K562 (cell line): ENCODE data around the gene SH3BP4. TPM values are rescaled to one million over a fixed set of nuclear protein-coding genes. Genes with fewer than 3 reads are reported as not detected.

Source experiments
- ATAC-seq: fragments of 200-7000 bp; cut with Tn5 transposase; 3 replicates; pipeline ENCODE4 v1.9.1; 2020; ENCODE audit warnings: moderate library complexity
- BruUV-seq: library from RNA; stranded (reverse); fragments of 400-500 nt; replicated peaks from 2 replicates; lab custom pipeline; 2021; lab: Mats Ljungman, UMichigan
- CTCF ChIA-PET: fragments of 300-600 bp; formaldehyde crosslinking; extraction: SDS; loops from one replicate; lab custom pipeline; 2021; ENCODE audit warnings: low intra/inter-chr PET ratio; lab: Yijun Ruan, JAX
- POLR2A ChIA-PET: fragments of 300-600, 350-650 bp; sonication (Branson Sonifier 250); formaldehyde crosslinking; extraction: SDS; loops from one replicate; lab custom pipeline; 2021; ENCODE audit warnings: antibody characterized with exemption, inconsistent platforms; lab: Yijun Ruan, JAX
- DNase-seq, 4 experiments: peaks; one replicate each; pipeline versions ENCODE4 v3.0.0 to v3.0.0-alpha.2; 2011 to 2018; ENCODE audit warnings: low spot score in 3 of 4, mixed read lengths in 3 of 4; ENCODE audit errors: extremely low read depth in 1 of 4
- FAIRE-seq: peaks from 2 replicates; lab custom pipeline; 2011; peaks lifted over from hg19 to GRCh38; lab: Jason Lieb, UNC
- H2AFZ ChIP-seq: 2 replicates; pipeline ENCODE4 v1.6.0; 2011; ENCODE audit warnings: low read depth, low read length, control low read depth, inconsistent platforms
- H3K27ac ChIP-seq: fragments of 200-600 bp; 3 replicates; pipeline ENCODE4 v1.8.0; 2011; ENCODE audit warnings: low read depth, mild to moderate bottlenecking, control low read depth, inconsistent platforms, low read length, moderate library complexity, mixed read lengths; ENCODE audit errors: extremely low read depth
- H3K27me3 ChIP-seq, 2 experiments: fragments of 300-600 bp in 1 of 2; 2 replicates in 1 of 2; 3 replicates in 1 of 2; pipeline versions ENCODE4 v1.6.0 to v1.8.0; 2011; ENCODE audit warnings: inconsistent platforms in 2 of 2, low read length in 2 of 2, mild to moderate bottlenecking in 1 of 2, mixed read lengths in 1 of 2, moderate library complexity in 1 of 2; ENCODE audit not compliant: control insufficient read depth in 2 of 2, insufficient read depth in 2 of 2
- H3K36me3 ChIP-seq: fragments of 300-600 bp; 3 replicates; pipeline ENCODE4 v1.8.0; 2011; ENCODE audit warnings: mild to moderate bottlenecking, low read length, inconsistent platforms; ENCODE audit not compliant: control insufficient read depth, insufficient read depth
- H3K4me1 ChIP-seq, 2 experiments: fragments of 200-600 bp in 1 of 2; replicated peaks in 1 of 2; 2 replicates in 1 of 2; 3 replicates in 1 of 2; pipeline versions ENCODE4 v1.5.1 to v1.8.0; 2011; ENCODE audit warnings: inconsistent platforms in 2 of 2, low read length in 2 of 2, mild to moderate bottlenecking in 1 of 2, mixed read lengths in 1 of 2, moderate library complexity in 1 of 2; ENCODE audit not compliant: control insufficient read depth in 2 of 2, insufficient read depth in 2 of 2
- H3K4me2 ChIP-seq: 2 replicates; pipeline ENCODE4 v1.6.1; 2011; ENCODE audit warnings: low read length, control low read depth, inconsistent platforms, mixed read lengths; ENCODE audit not compliant: insufficient read depth
- H3K4me3 ChIP-seq: fragments of 200-600 bp; sonication (generic), shearing (Covaris generic); 2 replicates; pipeline ENCODE4 v1.5.1; 2016; ENCODE audit warnings: control low read depth, inconsistent platforms
- H3K79me2 ChIP-seq: fragments of 200-600 bp; 3 replicates; pipeline ENCODE4 v1.8.0; 2011; ENCODE audit warnings: low read length, inconsistent platforms; ENCODE audit not compliant: control insufficient read depth, insufficient read depth
- H3K9ac ChIP-seq, 2 experiments: 2 replicates each; pipeline versions ENCODE4 v1.6.0 to v1.6.1; 2011; ENCODE audit warnings: low read depth in 2 of 2, low read length in 2 of 2, control low read depth in 1 of 2, inconsistent platforms in 1 of 2, mild to moderate bottlenecking in 1 of 2, mixed read lengths in 1 of 2; ENCODE audit not compliant: insufficient read depth in 1 of 2
- H3K9me1 ChIP-seq: one replicate; pipeline ENCODE4 v1.6.0; 2011; ENCODE audit warnings: inconsistent platforms, mild to moderate bottlenecking, low read length, moderate library complexity; ENCODE audit not compliant: control insufficient read depth, insufficient read depth
- H3K9me3 ChIP-seq: replicated peaks from 2 replicates; pipeline ENCODE4 v1.5.1; 2011; ENCODE audit warnings: low read depth, low read length, inconsistent platforms; ENCODE audit not compliant: control insufficient read depth, insufficient read depth
- H4K20me1 ChIP-seq: replicated peaks from 2 replicates; pipeline ENCODE4 v1.6.1; 2011; ENCODE audit warnings: low read length, inconsistent platforms, mixed read lengths; ENCODE audit not compliant: control insufficient read depth, insufficient read depth
- ELF4 ChIP-seq: fragments of 450-650 bp; formaldehyde crosslinking; IDR thresholded peaks from 2 replicates; pipeline ENCODE4 v1.4.0; 2022; ENCODE audit warnings: missing genetic modification characterization
- FOXJ3 ChIP-seq: sonication (generic); formaldehyde crosslinking; IDR thresholded peaks from 2 replicates; pipeline ENCODE4 v1.4.0; 2020; ENCODE audit warnings: mild to moderate bottlenecking, missing genetic modification reagents
- KLF10 ChIP-seq: fragments of 250-450 bp; sonication (Bioruptor Pico); IDR thresholded peaks from 2 replicates; pipeline ENCODE4 v1.6.1; 2021; ENCODE audit warnings: matching md5 sums
- MTF1 ChIP-seq: fragments of 250-450 bp; sonication (Bioruptor Pico); IDR thresholded peaks from 2 replicates; pipeline ENCODE4 v1.9.0; 2021; ENCODE audit warnings: moderate library complexity, mild to moderate bottlenecking, inconsistent platforms, borderline replicate concordance
- TFAP4 ChIP-seq: sonication (generic); formaldehyde crosslinking; IDR thresholded peaks from 2 replicates; pipeline ENCODE4 v1.8.0; 2022; ENCODE audit warnings: missing genetic modification reagents, mild to moderate bottlenecking, moderate library complexity, borderline replicate concordance
- ZBTB11 ChIP-seq, 3 experiments: fragments of 200-800 bp in 1 of 3; fragments of 250-450 bp in 1 of 3; fragments of 450-650 bp in 1 of 3; sonication (Bioruptor Pico) in 1 of 3; sonication (Bioruptor generic) in 1 of 3; formaldehyde crosslinking in 1 of 3; IDR thresholded peaks; 2 replicates each; pipeline versions ENCODE4 v1.6.1 to v1.8.0; 2016 to 2022; ENCODE audit warnings: mild to moderate bottlenecking in 2 of 3, missing genetic modification characterization in 2 of 3, missing compliant biosample characterization in 1 of 3, moderate library complexity in 1 of 3
- ZNF212 ChIP-seq: fragments of 450-650 bp; formaldehyde crosslinking; IDR thresholded peaks from 2 replicates; pipeline ENCODE4 v1.4.0; 2020; ENCODE audit warnings: mild to moderate bottlenecking
- ZNF253 ChIP-seq: fragments of 250-450 bp; sonication (Bioruptor Pico); conservative IDR thresholded peaks from 2 replicates; pipeline ENCODE4 v1.6.1; 2021; ENCODE audit warnings: mild to moderate bottlenecking
- ZNF592 ChIP-seq: fragments of 450-650 bp; IDR thresholded peaks from 2 replicates; pipeline ENCODE4 v1.6.1; 2017; ENCODE audit warnings: antibody characterized with exemption, mild to moderate bottlenecking
- WGBS: fragments of 100-300 bp; shearing (Covaris generic); methylation state at CpG from one replicate; pipeline ENCODE4 v1.1.6; 2016; ENCODE audit warnings: low coverage, mixed read lengths; ENCODE audit not compliant: insufficient coverage; ENCODE audit errors: missing lambda C conversion rate; 5-methylcytosine and 5-hydroxymethylcytosine counted together
- in situ Hi-C: fragments of 300-500 bp; cut with MboI; formaldehyde crosslinking; loops from 4 replicates; pipeline ENCODE4 v1.15.0; 2018; ENCODE audit warnings: inconsistent platforms, mixed read lengths
- intact Hi-C: fragments of 100-400 bp; cut with micrococcal nuclease; formaldehyde crosslinking; loops from 2 replicates; pipeline ENCODE4 v1.14.2; 2022
- polyA plus RNA-seq, 8 experiments: library from polyadenylated mRNA; depleted of rRNA in 4 of 8; stranded (reverse) in 5 of 8; unstranded in 3 of 8; fragments of >200 nt; fragmentation: Nextera tagmentation in 2 of 8; fragmentation: Illumina TruSeq in 1 of 8; extraction: Ambion mirVana in 2 of 8; extraction: Trizol in 1 of 8; gene quantifications; 2 replicates each; pipeline versions ENCODE4 v1.2.1 to v1.2.3, GENCODE V29; 2011 to 2014; ENCODE audit warnings: inconsistent platforms in 1 of 8, missing spikeins in 1 of 8
- total RNA-seq, 7 experiments: library from RNA; depleted of rRNA in 6 of 7; stranded (reverse); fragments of >200 nt in 6 of 7; fragmentation: Illumina TruSeq in 2 of 7; extraction: Trizol in 2 of 7; gene quantifications; 2 replicates each; pipeline versions ENCODE4 v1.2.1 to v1.2.3, GENCODE V29; 2011 to 2021; ENCODE audit warnings: low replicate concordance in 1 of 7

SH3BP4 gene
- total and polyA plus RNA-seq, 9 of the 15 experiments (the other 6 are each of a cell fraction or from before 2014, with no cell fraction given), result 0.03 to 0.28 (median 0.27) TPM; not detected in 6

- Histone ChIP-seq H3K9ac (no peak overlapping the region), H3K27ac (no peak overlapping the region)
- no peak for TF ChIP-seq ZNF253 (CRISPR knock-in tag)
- TF ChIP-seq KLF10 (CRISPR knock-in tag), result no peak
- TF ChIP-seq TFAP4 (CRISPR knock-in tag), result no peak
- TF ChIP-seq ELF4, result no peak
- no peak for TF ChIP-seq MTF1 (CRISPR knock-in tag)
- no peak for TF ChIP-seq ZNF212 (CRISPR knock-in tag)
- no peak for TF ChIP-seq ZNF592
- TF ChIP-seq FOXJ3 (CRISPR knock-in tag), result no peak
- TF ChIP-seq ZBTB11 (CRISPR knock-in tag; IDR thresholded peaks at IDR 0.05), result no peak
Measured at GRCh38 chr2:234982096-234982834, 30.4 kb downstream of the SH3BP4 start.

More at GRCh38 chr2:234982096-234982834, 30.4 kb downstream of the SH3BP4 start:
- H4K20me1 ChIP-seq, result no peaks in the 10 kb centered on the region
- no peak for ATAC-seq
- H3K4me2 ChIP-seq, result no peak overlapping the region
- no TSS peak for BruUV-seq
- no peaks in the 10 kb centered on the region for H3K4me1 ChIP-seq
- H3K79me2 ChIP-seq, result no peaks in the 10 kb centered on the region
- peaks cover 0 to 37% of the 10 kb centered on the region in 2 experiments; a peak in 2 of 5 replicates for H3K27me3 ChIP-seq
- intact Hi-C loops, result no loop called here
- no peaks in the 10 kb centered on the region for H3K9me1 ChIP-seq
- no peak overlapping the region for H3K4me3 ChIP-seq
- no peak overlapping the region for H2AFZ ChIP-seq
- no peaks in the 10 kb centered on the region for H3K36me3 ChIP-seq
- ChIA-PET CTCF (no interaction called here), POLR2A (interaction anchor here (0.9 kb wide), 1 partner anchor 13 kb away, joined by 3 read pairs; no protein-coding TSS in a partner anchor)
- no peaks in the 10 kb centered on the region for H3K9me3 ChIP-seq
- 2% methylated on average over 16 of the region's 17 CpGs for WGBS
- in situ Hi-C loops, result no loop called here
- DNase-seq, result no peak
- FAIRE-seq, result no peak
